HEK293 (cell line): ENCODE measurements around the gene TMTC1.

Source experiments
- CTCF ChIA-PET: fragments of 350-600 bp; formaldehyde crosslinking; extraction: SDS; loops from one replicate; lab custom pipeline; 2021; ENCODE audit warnings: antibody characterized with exemption; lab: Yijun Ruan, JAX
- POLR2A ChIA-PET: fragments of 300-600 bp; formaldehyde crosslinking; extraction: SDS; loops from one replicate; lab custom pipeline; 2020; ENCODE audit warnings: antibody characterized with exemption, inconsistent platforms; lab: Yijun Ruan, JAX
- H3K27ac ChIP-seq: fragments of 200-500 bp; sonication (Bioruptor generic); 2 replicates; pipeline ENCODE4 v1.5.1; 2014; ENCODE audit warnings: low read depth, low read length, control low read depth, inconsistent platforms; ENCODE audit errors: extremely low read depth
- H3K36me3 ChIP-seq, 2 experiments: fragments of 200-500 bp in 1 of 2; sonication (Bioruptor generic) in 1 of 2; 1 replicate in 1 of 2; 2 replicates in 1 of 2; pipeline ENCODE4 v1.5.1; 2014 to 2017; ENCODE audit warnings: inconsistent platforms in 2 of 2, low read length in 2 of 2; ENCODE audit not compliant: control insufficient read depth in 2 of 2, insufficient read depth in 1 of 2
- H3K4me1 ChIP-seq: fragments of 200-500 bp; sonication (Bioruptor generic); 2 replicates; pipeline ENCODE4 v1.5.1; 2014; ENCODE audit warnings: mild to moderate bottlenecking, low read length, inconsistent platforms; ENCODE audit not compliant: control insufficient read depth, insufficient read depth
- H3K4me3 ChIP-seq: 2 replicates; pipeline ENCODE4 v1.5.1; 2011; ENCODE audit warnings: low read depth, mild to moderate bottlenecking, control low read depth, low read length, moderate library complexity
- H3K9me3 ChIP-seq: fragments of 200-500 bp; sonication (Bioruptor generic); 2 replicates; pipeline ENCODE4 v1.5.1; 2014; ENCODE audit warnings: low read depth, low read length, inconsistent platforms; ENCODE audit not compliant: control insufficient read depth, insufficient read depth
- AEBP2 ChIP-seq: fragments of 450-650 bp; formaldehyde crosslinking; IDR thresholded peaks from 2 replicates; pipeline ENCODE4 v1.5.1; 2016; ENCODE audit warnings: missing biosample characterization, missing genetic modification characterization, borderline replicate concordance
- FEZF1 ChIP-seq: fragments of 450-650 bp; formaldehyde crosslinking; IDR thresholded peaks from 2 replicates; pipeline ENCODE4 v1.5.1; 2016; ENCODE audit warnings: missing biosample characterization, missing genetic modification characterization
- HOXC10 ChIP-seq: sonication (generic); formaldehyde crosslinking; IDR thresholded peaks from 2 replicates; pipeline ENCODE4 v1.8.1; 2023; ENCODE audit warnings: mild to moderate bottlenecking, missing genetic modification reagents
- KLF10 ChIP-seq: fragments of 450-650 bp; IDR thresholded peaks from 2 replicates; pipeline ENCODE4 v1.5.1; 2018; ENCODE audit warnings: missing biosample characterization, mild to moderate bottlenecking, missing genetic modification characterization
- PRDM1 ChIP-seq: fragments of 450-650 bp; formaldehyde crosslinking; IDR thresholded peaks from 2 replicates; pipeline ENCODE4; 2016; ENCODE audit warnings: missing biosample characterization, missing genetic modification characterization
- SP2 ChIP-seq: fragments of 450-650 bp; formaldehyde crosslinking; IDR thresholded peaks from 2 replicates; pipeline ENCODE4 v1.5.1; 2016; ENCODE audit warnings: missing biosample characterization, missing genetic modification characterization
- SP7 ChIP-seq: fragments of 450-650 bp; formaldehyde crosslinking; IDR thresholded peaks from 2 replicates; pipeline ENCODE4 v1.5.1; 2016; ENCODE audit warnings: missing biosample characterization, missing genetic modification characterization
- TCF7L2 ChIP-seq: IDR thresholded peaks from 2 replicates; pipeline ENCODE4 v1.6.1; 2011; ENCODE audit warnings: low read depth, mild to moderate bottlenecking, inconsistent platforms, low read length, moderate library complexity, borderline replicate concordance
- YY1 ChIP-seq: fragments of 450-650 bp; formaldehyde crosslinking; IDR thresholded peaks from 2 replicates; pipeline ENCODE4 v1.5.1; 2018; ENCODE audit warnings: missing biosample characterization, missing genetic modification characterization
- ZBTB11 ChIP-seq: fragments of 450-650 bp; formaldehyde crosslinking; conservative IDR thresholded peaks from 2 replicates; pipeline ENCODE4 v1.5.1; 2016; ENCODE audit warnings: low read depth, missing biosample characterization, missing genetic modification characterization
- ZBTB6 ChIP-seq: fragments of 450-650 bp; formaldehyde crosslinking; IDR thresholded peaks from 2 replicates; pipeline ENCODE4 v1.5.1; 2017; ENCODE audit warnings: missing biosample characterization, missing genetic modification characterization
- ZNF223 ChIP-seq: fragments of 450-650 bp; formaldehyde crosslinking; IDR thresholded peaks from 2 replicates; pipeline ENCODE4 v1.5.1; 2016; ENCODE audit warnings: missing biosample characterization, missing genetic modification characterization
- ZNF280D ChIP-seq: fragments of 450-650 bp; formaldehyde crosslinking; IDR thresholded peaks from 2 replicates; pipeline ENCODE4 v1.5.1; 2016; ENCODE audit warnings: missing biosample characterization, missing genetic modification characterization
- ZNF335 ChIP-seq: fragments of 450-650 bp; formaldehyde crosslinking; conservative IDR thresholded peaks from 2 replicates; pipeline ENCODE4 v1.5.1; 2016; ENCODE audit warnings: missing biosample characterization, missing genetic modification characterization
- ZNF394 ChIP-seq: fragments of 450-650 bp; formaldehyde crosslinking; IDR thresholded peaks from 2 replicates; pipeline ENCODE4 v1.5.1; 2016; ENCODE audit warnings: missing biosample characterization, missing genetic modification characterization, mild to moderate bottlenecking, moderate library complexity, borderline replicate concordance
- ZNF416 ChIP-seq: fragments of 450-650 bp; formaldehyde crosslinking; IDR thresholded peaks from 2 replicates; pipeline ENCODE4 v1.5.1; 2016; ENCODE audit warnings: missing biosample characterization, missing genetic modification characterization
- ZNF629 ChIP-seq: fragments of 450-650 bp; formaldehyde crosslinking; IDR thresholded peaks from 2 replicates; pipeline ENCODE4 v1.5.1; 2017; ENCODE audit warnings: missing biosample characterization, missing genetic modification characterization
- ZNF692 ChIP-seq: fragments of 450-650 bp; formaldehyde crosslinking; IDR thresholded peaks from 2 replicates; pipeline ENCODE4 v1.5.1; 2016; ENCODE audit warnings: missing biosample characterization, missing genetic modification characterization
- ZSCAN23 ChIP-seq: fragments of 450-650 bp; formaldehyde crosslinking; IDR thresholded peaks from 2 replicates; pipeline ENCODE4 v1.5.1; 2016; ENCODE audit warnings: missing biosample characterization, missing genetic modification characterization

Gene TMTC1

GRCh38 chr12:29593001-29593400 lies 190.7 kb downstream of the TMTC1 start:
- CTCF ChIA-PET: no interaction called here
- Histone ChIP-seq H3K9me3 (no peaks in the 10 kb centered on the region), H3K4me1 (no peaks in the 10 kb centered on the region), H3K36me3 (no peaks in the 10 kb centered on the region), H3K27ac (no peak overlapping the region)
- POLR2A ChIA-PET: no interaction called here
- TF ChIP-seq SP7 (tag by site-specific recombination) (no peak), ZNF223 (tag by site-specific recombination) (no peak), FEZF1 (tag by site-specific recombination) (no peak), SP2 (tag by site-specific recombination) (no peak), HOXC10 (no peak), AEBP2 (tag by site-specific recombination) (no peak), ZNF280D (tag by site-specific recombination) (no peak), ZNF416 (no peak), TCF7L2 (no peak), ZNF394 (tag by site-specific recombination) (no peak), ZNF335 (tag by site-specific recombination) (no peak), ZNF692 (no peak), PRDM1 (no peak), ZNF629 (tag by site-specific recombination) (no peak), ZBTB6 (tag by site-specific recombination) (no peak), ZSCAN23 (tag by site-specific recombination) (no peak), ZBTB11 (no peak), YY1 (tag by site-specific recombination) (no peak), KLF10 (tag by site-specific recombination) (no peak)
- TF ChIP-seq, all 188 proteins: peak for 0
- no peak overlapping the region for H3K4me3 ChIP-seq
